ENCODE data around the gene LHX3. TPM values are rescaled to one million over a fixed set of nuclear protein-coding genes. Genes with fewer than 3 reads are reported as not detected.
"Not testable (repeated sequence)": the region's sequence is repeated elsewhere in the genome, so short reads cannot be mapped to it uniquely, and the experiment has no call there.

Gene LHX3
- total RNA-seq, 6 experiments from 2014 or later, result not detected

GRCh38 chr9:136151848-136152542 lies 52.9 kb downstream of the LHX3 start:
- Mint-ChIP-seq H3K27me3 (ENCODE audit: insufficient read depth) (peaks cover 28% of the 10 kb centered on the region), H3K4me3 (no peak overlapping the region)
- no peak for TF ChIP-seq CTCF (IDR thresholded peaks at IDR 0.05)

GRCh38 chr9:136151214-136151804 lies 53.6 kb downstream of the LHX3 start:
- Mint-ChIP-seq H3K4me1 (ENCODE audit: low read depth) (no peaks in the 10 kb centered on the region), H3K36me3 (ENCODE audit: low read depth) (no peaks in the 10 kb centered on the region), H3K27ac (no peak overlapping the region), H3K9me3 (no peaks in the 10 kb centered on the region; the same call in 1 of the 2 replicates), H3K4me3 (no peak overlapping the region), H3K27me3 (ENCODE audit: insufficient read depth) (peaks cover 28% of the 10 kb centered on the region)
- no peak for DNase-seq
- no peak for TF ChIP-seq CTCF (IDR thresholded peaks at IDR 0.05)

More at GRCh38 chr9:136151848-136152542, 52.9 kb downstream of the LHX3 start:
- Mint-ChIP-seq H3K27ac (no peak overlapping the region), H3K36me3 (ENCODE audit: low read depth) (no peaks in the 10 kb centered on the region), H3K9me3 (no peaks in the 10 kb centered on the region; the same call in 1 of the 2 replicates), H3K4me1 (ENCODE audit: low read depth) (no peaks in the 10 kb centered on the region)
- no peak for DNase-seq

- H3K27me3 Mint-ChIP-seq (ENCODE audit: insufficient read depth), result peaks cover 25% of the 10 kb centered on the region
- H3K27ac Mint-ChIP-seq; H3K4me3 Mint-ChIP-seq; DNase-seq; H3K4me1 Mint-ChIP-seq (ENCODE audit: low read depth); H3K36me3 Mint-ChIP-seq (ENCODE audit: low read depth); H3K9me3 Mint-ChIP-seq: not testable (repeated sequence)
These were observed 54.2 kb downstream of the LHX3 start for GRCh38 chr9:136150664-136151213.

GRCh38 chr9:136149853-136150252 lies 55.1 kb downstream of the LHX3 start:
- Mint-ChIP-seq H3K36me3 (ENCODE audit: low read depth) (no peaks in the 10 kb centered on the region), H3K4me3 (no peak overlapping the region), H3K4me1 (ENCODE audit: low read depth) (no peaks in the 10 kb centered on the region), H3K9me3 (no peaks in the 10 kb centered on the region; the same call in 1 of the 2 replicates), H3K27me3 (ENCODE audit: insufficient read depth) (peaks cover 25% of the 10 kb centered on the region), H3K27ac (no peak overlapping the region)
- no peak for DNase-seq
- TF ChIP-seq CTCF (IDR thresholded peaks at IDR 0.05), result no peak

GRCh38 chr9:136149337-136149736 lies 55.6 kb downstream of the LHX3 start:
- no peak overlapping the region for H3K4me3 Mint-ChIP-seq
- DNase-seq, result no peak
- H3K9me3 Mint-ChIP-seq, result no peaks in the 10 kb centered on the region
- no peak for TF ChIP-seq CTCF (IDR thresholded peaks at IDR 0.05)
- H3K4me1 Mint-ChIP-seq (ENCODE audit: low read depth), result no peaks in the 10 kb centered on the region
- H3K36me3 Mint-ChIP-seq (ENCODE audit: low read depth), result no peaks in the 10 kb centered on the region
- no peak overlapping the region for H3K27ac Mint-ChIP-seq
- H3K27me3 Mint-ChIP-seq (ENCODE audit: insufficient read depth), result peaks cover 26% of the 10 kb centered on the region

GRCh38 chr9:136148766-136149165 lies 56.2 kb downstream of the LHX3 start:
- DNase-seq, result no peak
- H3K9me3 Mint-ChIP-seq, result no peaks in the 10 kb centered on the region
- H3K27ac Mint-ChIP-seq, result no peak overlapping the region
- H3K27me3 Mint-ChIP-seq (ENCODE audit: insufficient read depth), result peaks cover 26% of the 10 kb centered on the region
- no peak for TF ChIP-seq CTCF (IDR thresholded peaks at IDR 0.05)
- H3K4me1 Mint-ChIP-seq (ENCODE audit: low read depth), result no peaks in the 10 kb centered on the region
- no peaks in the 10 kb centered on the region for H3K36me3 Mint-ChIP-seq (ENCODE audit: low read depth)
- H3K4me3 Mint-ChIP-seq, result no peak overlapping the region

Measured in HFFc6 (cell line).